H1 (cell line): ENCODE measurements around the gene RAET1E.

Experiments used
- ATF2 ChIP-seq: IDR thresholded peaks from 2 replicates; pipeline ENCODE4 v1.6.1; 2012; ENCODE audit warnings: low read length, inconsistent platforms
- CHD1 ChIP-seq: IDR thresholded peaks from 2 replicates; pipeline ENCODE4 v1.6.1; 2012; ENCODE audit warnings: low read depth, low read length, improper control_type of control experiment
- CHD2 ChIP-seq: IDR thresholded peaks from 2 replicates; pipeline ENCODE4 v1.6.1; 2012; ENCODE audit warnings: low read length, improper control_type of control experiment
- CTCF ChIP-seq, 3 experiments: IDR thresholded peaks; 1 replicate in 2 of 3; 2 replicates in 1 of 3; pipeline versions ENCODE4 v1.5.1 to v1.6.1; 2011; ENCODE audit warnings: low read length in 3 of 3, mild to moderate bottlenecking in 3 of 3, inconsistent platforms in 2 of 3, low read depth in 1 of 3, moderate library complexity in 1 of 3; ENCODE audit not compliant: insufficient read depth in 1 of 3; ENCODE audit errors: control extremely low read depth in 1 of 3
- EP300 ChIP-seq, 2 experiments: IDR thresholded peaks; 1 replicate in 1 of 2; 2 replicates in 1 of 2; pipeline ENCODE4 v1.6.1; 2011 to 2012; ENCODE audit warnings: low read depth in 2 of 2, low read length in 2 of 2, mild to moderate bottlenecking in 2 of 2, borderline replicate concordance in 1 of 2, inconsistent platforms in 1 of 2, moderate library complexity in 1 of 2
- EZH2 ChIP-seq: fragments of 200-600 bp; sonication (generic); IDR thresholded peaks from 2 replicates; pipeline ENCODE4 v1.7.1; 2012; ENCODE audit warnings: low read depth, mild to moderate bottlenecking, moderate library complexity, low read length, inconsistent platforms; ENCODE audit not compliant: severe bottlenecking
- HDAC2 ChIP-seq, 2 experiments: fragments of 300-600 bp in 1 of 2; sonication (generic) in 1 of 2; IDR thresholded peaks; 2 replicates each; pipeline ENCODE4 v1.6.1; 2011 to 2012; ENCODE audit warnings: low read depth in 2 of 2, low read length in 2 of 2, mild to moderate bottlenecking in 2 of 2, moderate library complexity in 2 of 2, borderline replicate concordance in 1 of 2, inconsistent platforms in 1 of 2
- POLR2A ChIP-seq, 2 experiments: IDR thresholded peaks; 1 replicate in 1 of 2; 2 replicates in 1 of 2; pipeline ENCODE4 v1.6.1; 2011; ENCODE audit warnings: low read depth in 2 of 2, low read length in 2 of 2, mild to moderate bottlenecking in 2 of 2; ENCODE audit errors: control extremely low read depth in 1 of 2
- SRF ChIP-seq: IDR thresholded peaks from 2 replicates; pipeline ENCODE4 v1.6.1; 2011; ENCODE audit warnings: mild to moderate bottlenecking, low read depth, low read length, moderate library complexity
- SUZ12 ChIP-seq: fragments of 200-600 bp; sonication (generic); IDR thresholded peaks from 2 replicates; pipeline ENCODE4 v1.6.1; 2012; ENCODE audit warnings: mild to moderate bottlenecking, inconsistent platforms, low read length, moderate library complexity, mixed read lengths
- USF2 ChIP-seq: IDR thresholded peaks from 2 replicates; pipeline ENCODE4 v1.6.1; 2011; ENCODE audit warnings: low read length, improper control_type of control experiment

GRCh38 chr6:149881066-149881766 lies 16.7 kb downstream of the RAET1E start:
- no peak for TF ChIP-seq CTCF (IDR thresholded peaks at IDR 0.05; ENCODE audit: control extremely low read depth in 1 of 3, insufficient read depth in 1 of 3, low read depth in 1 of 3, low read length in 3 of 3)
- TF ChIP-seq CHD2 = no peak
- TF ChIP-seq SRF = no peak
- TF ChIP-seq HDAC2 (IDR thresholded peaks at IDR 0.05; ENCODE audit: borderline replicate concordance in 1 of 2, low read depth in 2 of 2, low read length in 2 of 2) = no peak
- TF ChIP-seq EZH2 = no peak
- TF ChIP-seq SUZ12 = no peak
- TF ChIP-seq POLR2A (IDR thresholded peaks at IDR 0.05; ENCODE audit: control extremely low read depth in 1 of 2, low read depth in 2 of 2, low read length in 2 of 2) = no peak
- no peak for TF ChIP-seq EP300 (IDR thresholded peaks at IDR 0.05; ENCODE audit: borderline replicate concordance in 1 of 2, low read depth in 2 of 2, low read length in 2 of 2)
- no peak for TF ChIP-seq ATF2
- no peak for TF ChIP-seq USF2
- TF ChIP-seq CHD1 = no peak
